Uterus (tissue), 4 donors: Measurements from ENCODE around the gene PRKAG2. TPM values are rescaled to one million over a fixed set of nuclear protein-coding genes. Genes with fewer than 3 reads are reported as not detected.

Source experiments
- DNase-seq, 2 donors: peaks; one replicate each; pipeline ENCODE4 v3.0.0-alpha.2; 2019 to 2020
- H3K27ac ChIP-seq, 2 donors: fragments of 200-600 bp; sonication (generic); 1 replicate in 1 of 2; 2 replicates in 1 of 2; pipeline ENCODE4 v1.5.1; 2016 to 2018
- H3K27me3 ChIP-seq, 2 donors: fragments of 200-600 bp; sonication (generic); one replicate each; pipeline ENCODE4 v1.5.1; 2018 to 2019; ENCODE audit warnings: control low read depth in 1 of 2
- H3K36me3 ChIP-seq, 2 donors: fragments of 200-600 bp; sonication (generic); one replicate each; pipeline ENCODE4 v1.5.1; 2019; ENCODE audit warnings: control low read depth in 1 of 2
- H3K4me1 ChIP-seq, 2 donors: fragments of 200-600 bp; sonication (generic); one replicate each; pipeline ENCODE4 v1.5.1; 2018 to 2019; ENCODE audit warnings: control low read depth in 1 of 2
- H3K4me3 ChIP-seq, 2 donors: fragments of 200-600 bp; sonication (generic); 1 replicate in 1 of 2; 2 replicates in 1 of 2; pipeline ENCODE4 v1.5.1; 2018 to 2019; ENCODE audit warnings: mild to moderate bottlenecking in 1 of 2
- H3K9me3 ChIP-seq, 2 donors: fragments of 200-600 bp; sonication (generic); one replicate each; pipeline ENCODE4 v1.5.1; 2019; ENCODE audit warnings: control low read depth in 1 of 2
- POLR2A ChIP-seq, 2 donors: fragments of 450-650 bp; IDR thresholded peaks; one replicate each; pipeline ENCODE4 v1.6.1; 2016; ENCODE audit warnings: antibody characterized with exemption in 2 of 2, mild to moderate bottlenecking in 1 of 2, moderate library complexity in 1 of 2
- intact Hi-C: fragments of 100-400 bp; cut with DNase I; formaldehyde crosslinking; loops from one replicate; pipeline ENCODE4 v1.15.1; 2023; ENCODE audit warnings: low total_unique reads
- total RNA-seq, 4 donors: library from RNA; depleted of rRNA in 3 of 4; stranded (reverse); fragments of >200 nt in 3 of 4; gene quantifications; one replicate each; pipeline versions ENCODE4 v1.1.0 to v1.2.4, GENCODE V29; 2014 to 2023
- TF ChIP-seq, protein P1 (sequence below), 4 experiments: fragments of 200-600 bp in 2 of 4; fragments of 450-650 bp in 2 of 4; sonication (generic) in 2 of 4; IDR thresholded peaks; one replicate each; pipeline ENCODE4 v1.5.1; 2016 to 2019; ENCODE audit warnings: antibody characterized with exemption in 4 of 4, mild to moderate bottlenecking in 2 of 4, moderate library complexity in 1 of 4
- donor health status: DM: yes; HTN: yes; CAD: no.

Gene PRKAG2
- total RNA-seq, 4 donors from 2014 or later: 15.1 to 66.2 (median 33.6) TPM

DNA sequence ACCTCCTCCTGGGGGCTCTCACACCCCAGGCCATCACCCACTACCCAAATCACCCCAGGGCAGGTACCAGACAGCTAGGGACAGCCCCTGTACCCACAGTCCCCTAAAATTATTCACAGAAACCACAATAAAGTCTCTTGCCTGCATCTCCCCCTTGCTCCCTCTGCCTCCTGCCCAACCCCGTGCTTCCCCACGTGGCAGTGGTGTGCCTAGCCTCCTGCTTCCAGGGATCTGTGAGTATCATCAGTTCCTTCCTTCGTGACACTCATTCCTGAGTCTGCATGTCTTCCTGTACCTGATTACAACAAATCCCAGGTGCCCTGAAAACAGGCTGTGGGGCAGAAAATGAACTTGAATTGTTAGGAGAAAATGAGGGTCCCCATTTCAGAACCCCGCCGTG lies 61.5 kb downstream of the PRKAG2 start:
- TF ChIP-seq POLR2A (IDR thresholded peaks at IDR 0.05): no peak
- TF ChIP-seq, protein P1, sequence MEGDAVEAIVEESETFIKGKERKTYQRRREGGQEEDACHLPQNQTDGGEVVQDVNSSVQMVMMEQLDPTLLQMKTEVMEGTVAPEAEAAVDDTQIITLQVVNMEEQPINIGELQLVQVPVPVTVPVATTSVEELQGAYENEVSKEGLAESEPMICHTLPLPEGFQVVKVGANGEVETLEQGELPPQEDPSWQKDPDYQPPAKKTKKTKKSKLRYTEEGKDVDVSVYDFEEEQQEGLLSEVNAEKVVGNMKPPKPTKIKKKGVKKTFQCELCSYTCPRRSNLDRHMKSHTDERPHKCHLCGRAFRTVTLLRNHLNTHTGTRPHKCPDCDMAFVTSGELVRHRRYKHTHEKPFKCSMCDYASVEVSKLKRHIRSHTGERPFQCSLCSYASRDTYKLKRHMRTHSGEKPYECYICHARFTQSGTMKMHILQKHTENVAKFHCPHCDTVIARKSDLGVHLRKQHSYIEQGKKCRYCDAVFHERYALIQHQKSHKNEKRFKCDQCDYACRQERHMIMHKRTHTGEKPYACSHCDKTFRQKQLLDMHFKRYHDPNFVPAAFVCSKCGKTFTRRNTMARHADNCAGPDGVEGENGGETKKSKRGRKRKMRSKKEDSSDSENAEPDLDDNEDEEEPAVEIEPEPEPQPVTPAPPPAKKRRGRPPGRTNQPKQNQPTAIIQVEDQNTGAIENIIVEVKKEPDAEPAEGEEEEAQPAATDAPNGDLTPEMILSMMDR (IDR thresholded peaks at IDR 0.05): no peak
- H3K4me3 ChIP-seq: no peak overlapping the region
- H3K4me1 ChIP-seq: no peaks in the 10 kb centered on the region
- H3K27me3 ChIP-seq: no peaks in the 10 kb centered on the region
- H3K9me3 ChIP-seq: no peaks in the 10 kb centered on the region
- intact Hi-C loops: no loop called here
- no peak for DNase-seq
- no peak overlapping the region for H3K27ac ChIP-seq
- H3K36me3 ChIP-seq: no peaks in the 10 kb centered on the region

DNA sequence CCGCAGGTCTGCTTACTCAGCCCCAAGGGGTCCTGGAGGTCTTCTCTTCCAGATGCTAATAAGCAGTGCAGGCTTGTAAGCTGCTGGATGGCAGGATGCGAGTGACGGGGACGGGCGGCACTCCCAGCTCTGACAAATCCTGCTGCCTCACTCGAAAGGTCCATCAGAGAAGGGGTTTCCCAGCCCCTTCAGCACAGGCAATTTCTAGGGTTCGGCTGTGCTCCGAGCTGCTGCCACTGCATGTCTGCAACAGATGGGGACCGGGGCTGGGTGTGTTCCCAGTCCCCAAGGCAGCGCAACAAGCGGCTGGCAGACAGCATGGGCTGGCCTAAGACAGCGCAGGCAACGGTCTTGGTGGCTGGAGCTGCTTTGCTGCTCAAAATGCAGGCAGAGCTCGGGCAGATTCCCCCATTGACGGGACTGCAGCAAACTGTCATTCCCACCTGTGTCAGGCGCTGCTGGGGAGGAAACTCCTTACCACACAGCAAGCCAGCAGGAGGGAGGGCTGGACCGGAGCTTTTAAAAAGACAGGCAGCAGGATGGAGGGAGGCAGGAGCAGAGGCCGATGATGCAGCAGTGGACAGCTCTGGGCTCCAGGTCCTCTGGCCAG lies 62.4 kb downstream of the PRKAG2 start:
- Histone ChIP-seq H3K27ac (no peak overlapping the region), H3K9me3 (no peaks in the 10 kb centered on the region), H3K4me1 (no peaks in the 10 kb centered on the region), H3K36me3 (no peaks in the 10 kb centered on the region), H3K4me3 (no peak overlapping the region), H3K27me3 (no peaks in the 10 kb centered on the region)
- no peak for TF ChIP-seq POLR2A (IDR thresholded peaks at IDR 0.05)
- TF ChIP-seq, protein P1 (IDR thresholded peaks at IDR 0.05): no peak
- intact Hi-C loops: no loop called here
- no peak for DNase-seq

- H3K4me3 ChIP-seq: no peak overlapping the region
- H3K9me3 ChIP-seq: no peaks in the 10 kb centered on the region
- no peaks in the 10 kb centered on the region for H3K4me1 ChIP-seq
- TF ChIP-seq, protein P1 (IDR thresholded peaks at IDR 0.05): no peak
- TF ChIP-seq POLR2A (IDR thresholded peaks at IDR 0.05): no peak
- no peak for DNase-seq
- H3K36me3 ChIP-seq: no peaks in the 10 kb centered on the region
- no peak overlapping the region for H3K27ac ChIP-seq
- no peaks in the 10 kb centered on the region for H3K27me3 ChIP-seq
- intact Hi-C loops: no loop called here
Measured at GRCh38 chr7:151813997-151814396, 62.9 kb downstream of the PRKAG2 start.

GRCh38 chr7:151813445-151813844 lies 63.5 kb downstream of the PRKAG2 start:
- intact Hi-C loops: no loop called here
- Histone ChIP-seq H3K27ac (no peak overlapping the region), H3K4me3 (no peak overlapping the region), H3K36me3 (no peaks in the 10 kb centered on the region), H3K9me3 (no peaks in the 10 kb centered on the region), H3K27me3 (no peaks in the 10 kb centered on the region), H3K4me1 (no peaks in the 10 kb centered on the region)
- no peak for TF ChIP-seq POLR2A (IDR thresholded peaks at IDR 0.05)
- TF ChIP-seq, protein P1 (IDR thresholded peaks at IDR 0.05): no peak
- DNase-seq: no peak

GRCh38 chr7:151812967-151813366 lies 63.9 kb downstream of the PRKAG2 start:
- DNase-seq: no peak
- no peaks in the 10 kb centered on the region for H3K9me3 ChIP-seq
- H3K4me1 ChIP-seq: no peaks in the 10 kb centered on the region
- H3K36me3 ChIP-seq: no peaks in the 10 kb centered on the region
- intact Hi-C loops: no loop called here
- no peak overlapping the region for H3K27ac ChIP-seq
- no peaks in the 10 kb centered on the region for H3K27me3 ChIP-seq
- TF ChIP-seq, protein P1 (IDR thresholded peaks at IDR 0.05): no peak
- TF ChIP-seq POLR2A (IDR thresholded peaks at IDR 0.05): no peak
- H3K4me3 ChIP-seq: no peak overlapping the region
